Neuronal stem cell (in vitro differentiated cells): ENCODE data around the gene SERTM2.
"Not testable (repeated sequence)": the region's sequence is repeated elsewhere in the genome, so short reads cannot be mapped to it uniquely, and the experiment has no call there.

Experiments
- DNase-seq: peaks from one replicate; pipeline ENCODE4 v3.0.0-alpha.2; 2013; ENCODE audit warnings: low spot score
- H2AFZ ChIP-seq: one replicate; pipeline ENCODE4 v1.6.1; 2013; ENCODE audit warnings: mild to moderate bottlenecking, low read length, inconsistent platforms
- H2AK5ac ChIP-seq: 2 replicates; pipeline ENCODE4 v1.6.1; 2013; ENCODE audit warnings: low read depth, mild to moderate bottlenecking, inconsistent platforms, low read length, moderate library complexity, mixed read lengths
- H2BK120ac ChIP-seq: 2 replicates; pipeline ENCODE4 v1.6.1; 2013; ENCODE audit warnings: low read depth, mild to moderate bottlenecking, inconsistent platforms, low read length, moderate library complexity, mixed read lengths
- H2BK12ac ChIP-seq: one replicate; pipeline ENCODE4 v1.6.1; 2013; ENCODE audit warnings: low read length, inconsistent platforms
- H2BK15ac ChIP-seq: 2 replicates; pipeline ENCODE4 v1.6.1; 2013; ENCODE audit warnings: mild to moderate bottlenecking, low read length, inconsistent platforms, mixed read lengths
- H2BK5ac ChIP-seq: one replicate; pipeline ENCODE4 v1.6.1; 2013; ENCODE audit warnings: inconsistent platforms, mild to moderate bottlenecking, low read length, moderate library complexity
- H3K14ac ChIP-seq: one replicate; pipeline ENCODE4 v1.6.1; 2013; ENCODE audit warnings: low read length, inconsistent platforms
- H3K18ac ChIP-seq: 2 replicates; pipeline ENCODE4 v1.6.1; 2013; ENCODE audit warnings: low read length, inconsistent platforms
- H3K23ac ChIP-seq: 2 replicates; pipeline ENCODE4 v1.6.1; 2013; ENCODE audit warnings: low read depth, mild to moderate bottlenecking, mixed read lengths, low read length, inconsistent platforms; ENCODE audit not compliant: poor library complexity
- H3K27ac ChIP-seq: replicated peaks from 3 replicates; pipeline ENCODE4 v1.5.1; 2013; ENCODE audit warnings: low read length, inconsistent platforms
- H3K27me3 ChIP-seq, 3 experiments: 2 replicates each; pipeline ENCODE4 v1.6.1; 2013; ENCODE audit warnings: low read length in 3 of 3, mild to moderate bottlenecking in 2 of 3, inconsistent platforms in 1 of 3, low read depth in 1 of 3, mixed read lengths in 1 of 3, moderate library complexity in 1 of 3; ENCODE audit not compliant: control insufficient read depth in 3 of 3, insufficient read depth in 3 of 3
- H3K36me3 ChIP-seq, 2 donors: replicated peaks in 1 of 2; 2 replicates each; pipeline ENCODE4 v1.6.1; 2013; ENCODE audit warnings: low read length in 2 of 2; ENCODE audit not compliant: control insufficient read depth in 2 of 2, insufficient read depth in 2 of 2
- H3K4ac ChIP-seq: 2 replicates; pipeline ENCODE4 v1.6.1; 2013; ENCODE audit warnings: inconsistent platforms, mild to moderate bottlenecking, low read length, moderate library complexity
- H3K4me1 ChIP-seq, 2 donors: 1 replicate in 1 of 2; 2 replicates in 1 of 2; pipeline ENCODE4 v1.6.1; 2013; ENCODE audit warnings: low read length in 2 of 2, low read depth in 1 of 2; ENCODE audit not compliant: control insufficient read depth in 2 of 2, insufficient read depth in 1 of 2
- H3K4me2 ChIP-seq: one replicate; pipeline ENCODE4 v1.6.1; 2013; ENCODE audit warnings: mild to moderate bottlenecking, low read length, inconsistent platforms; ENCODE audit not compliant: insufficient read depth, poor library complexity, severe bottlenecking
- H3K4me3 ChIP-seq, 2 donors: 2 replicates each; pipeline ENCODE4 v1.5.1; 2013; ENCODE audit warnings: low read length in 2 of 2, mild to moderate bottlenecking in 2 of 2, inconsistent platforms in 1 of 2, moderate library complexity in 1 of 2
- H3K79me1 ChIP-seq: one replicate; pipeline ENCODE4 v1.6.1; 2013; ENCODE audit warnings: low read depth, mild to moderate bottlenecking, inconsistent platforms, low read length, moderate library complexity
- H3K9ac ChIP-seq: one replicate; pipeline ENCODE4 v1.6.1; 2013; ENCODE audit warnings: mild to moderate bottlenecking, low read depth, low read length, inconsistent platforms; ENCODE audit not compliant: poor library complexity
- H3K9me3 ChIP-seq, 2 donors: replicated peaks in 1 of 2; 2 replicates each; pipeline versions ENCODE3 to v1.6.1; 2013; ENCODE audit warnings: low read length in 2 of 2, mild to moderate bottlenecking in 2 of 2, inconsistent platforms in 1 of 2, low read depth in 1 of 2, mixed read lengths in 1 of 2, moderate library complexity in 1 of 2; ENCODE audit not compliant: control insufficient read depth in 2 of 2, insufficient read depth in 1 of 2
- H4K8ac ChIP-seq: one replicate; pipeline ENCODE4 v1.6.1; 2013; ENCODE audit warnings: low read depth, mild to moderate bottlenecking, inconsistent platforms, low read length, moderate library complexity
- H4K91ac ChIP-seq: one replicate; pipeline ENCODE4 v1.6.1; 2013; ENCODE audit warnings: low read length, low read depth, mild to moderate bottlenecking, inconsistent platforms; ENCODE audit not compliant: poor library complexity
- WGBS, 2 donors: extraction: QIAGEN DNeasy Blood & Tissue Kit; methylation state at CpG; one replicate each; pipeline ENCODE4 v1.1.7; 2013; ENCODE audit warnings: missing lambda C conversion rate in 2 of 2, mixed read lengths in 1 of 2; ENCODE audit not compliant: insufficient read length in 2 of 2, insufficient replicate concordance in 1 of 2; ENCODE audit errors: extremely low coverage in 2 of 2; 5-methylcytosine and 5-hydroxymethylcytosine counted together

SERTM2 gene

GRCh38 chrX:111543212-111543741 is 31.8 kb downstream of the SERTM2 start:
- Histone ChIP-seq H2BK12ac (no peak overlapping the region), H2BK5ac (no peak overlapping the region), H3K36me3 (no peaks in the 10 kb centered on the region), H3K4me2 (no peak overlapping the region), H3K4me3 (no peak overlapping the region), H3K27ac (no peak overlapping the region), H4K91ac (no peak overlapping the region), H2AFZ (peak overlapping the region; percentile 73), H3K9ac (no peak overlapping the region), H4K8ac (no peak overlapping the region), H2BK120ac (no peak overlapping the region), H2BK15ac (no peak overlapping the region), H3K4me1 (peaks cover 1 to 4% of the 10 kb centered on the region in 2 donors), H2AK5ac (no peak overlapping the region), H3K23ac (no peak overlapping the region), H3K27me3 (no peaks in the 10 kb centered on the region), H3K18ac (no peak overlapping the region), H3K4ac (no peak overlapping the region), H3K79me1 (no peaks in the 10 kb centered on the region), H3K9me3 (no peaks in the 10 kb centered on the region), H3K14ac (no peak overlapping the region)
- DNase-seq, result no peak
- no CpG with 5 or more reads among the region's 3 CpGs for WGBS, 2 donors

- H3K27me3 ChIP-seq, H3K9ac ChIP-seq, H3K23ac ChIP-seq, H3K27ac ChIP-seq, H2AFZ ChIP-seq, H3K9me3 ChIP-seq, H2BK5ac ChIP-seq, H4K91ac ChIP-seq, H3K4me3 ChIP-seq, H3K4me2 ChIP-seq, H3K4ac ChIP-seq, H2AK5ac ChIP-seq, H3K4me1 ChIP-seq, H3K18ac ChIP-seq, H3K14ac ChIP-seq, H3K36me3 ChIP-seq, H4K8ac ChIP-seq, H2BK12ac ChIP-seq, H3K79me1 ChIP-seq, DNase-seq, H2BK15ac ChIP-seq, H2BK120ac ChIP-seq: not testable (repeated sequence)
- WGBS, 2 donors, result no CpG with 5 or more reads among the region's 6 CpGs
Observed at GRCh38 chrX:111549235-111549634, 37.8 kb downstream of the SERTM2 start.

- Histone ChIP-seq H3K79me1 (no peaks in the 10 kb centered on the region), H3K18ac (no peak overlapping the region), H3K9me3 (no peaks in the 10 kb centered on the region), H4K91ac (no peak overlapping the region), H3K27ac (no peak overlapping the region), H3K36me3 (no peaks in the 10 kb centered on the region), H2AFZ (peak overlapping the region; percentile 33), H2BK120ac (no peak overlapping the region), H2BK5ac (no peak overlapping the region), H3K4me3 (no peak overlapping the region), H3K27me3 (no peaks in the 10 kb centered on the region), H3K4me1 (peaks cover 1 to 2% of the 10 kb centered on the region in 2 donors), H3K14ac (no peak overlapping the region), H3K23ac (no peak overlapping the region), H2AK5ac (no peak overlapping the region), H3K9ac (no peak overlapping the region), H2BK15ac (no peak overlapping the region), H4K8ac (no peak overlapping the region), H2BK12ac (no peak overlapping the region), H3K4me2 (no peak overlapping the region), H3K4ac (no peak overlapping the region)
- DNase-seq, result no peak
- no CpG with 5 or more reads among the region's 2 CpGs for WGBS, 2 donors
Observed at GRCh38 chrX:111555406-111555958, 44.0 kb downstream of the SERTM2 start.

- Histone ChIP-seq H2AK5ac (no peak overlapping the region), H3K14ac (no peak overlapping the region), H3K18ac (no peak overlapping the region), H3K4ac (no peak overlapping the region), H4K8ac (no peak overlapping the region), H3K36me3 (no peaks in the 10 kb centered on the region), H2AFZ (no peak overlapping the region), H3K4me2 (no peak overlapping the region), H3K4me1 (peaks cover 1 to 2% of the 10 kb centered on the region in 2 donors), H2BK120ac (no peak overlapping the region), H3K9ac (no peak overlapping the region), H3K9me3 (no peaks in the 10 kb centered on the region), H3K4me3 (no peak overlapping the region), H2BK5ac (no peak overlapping the region), H3K27ac (no peak overlapping the region), H3K23ac (no peak overlapping the region), H2BK12ac (no peak overlapping the region), H4K91ac (no peak overlapping the region), H3K27me3 (no peaks in the 10 kb centered on the region), H3K79me1 (no peaks in the 10 kb centered on the region), H2BK15ac (no peak overlapping the region)
- DNase-seq, result no peak
- WGBS, 2 donors, result no CpG with 5 or more reads among the region's 3 CpGs
Observed at GRCh38 chrX:111560801-111561200, 49.4 kb downstream of the SERTM2 start.
